Measurements from ENCODE around the gene FBXO8.
A peak's percentile ranks its signal among the peaks of the same experiment; 100 is the strongest.
"Not testable (repeated sequence)": the region's sequence is repeated elsewhere in the genome, so short reads cannot be mapped to it uniquely, and the experiment has no call there.

FBXO8 gene, protein sequence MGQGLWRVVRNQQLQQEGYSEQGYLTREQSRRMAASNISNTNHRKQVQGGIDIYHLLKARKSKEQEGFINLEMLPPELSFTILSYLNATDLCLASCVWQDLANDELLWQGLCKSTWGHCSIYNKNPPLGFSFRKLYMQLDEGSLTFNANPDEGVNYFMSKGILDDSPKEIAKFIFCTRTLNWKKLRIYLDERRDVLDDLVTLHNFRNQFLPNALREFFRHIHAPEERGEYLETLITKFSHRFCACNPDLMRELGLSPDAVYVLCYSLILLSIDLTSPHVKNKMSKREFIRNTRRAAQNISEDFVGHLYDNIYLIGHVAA

DNA sequence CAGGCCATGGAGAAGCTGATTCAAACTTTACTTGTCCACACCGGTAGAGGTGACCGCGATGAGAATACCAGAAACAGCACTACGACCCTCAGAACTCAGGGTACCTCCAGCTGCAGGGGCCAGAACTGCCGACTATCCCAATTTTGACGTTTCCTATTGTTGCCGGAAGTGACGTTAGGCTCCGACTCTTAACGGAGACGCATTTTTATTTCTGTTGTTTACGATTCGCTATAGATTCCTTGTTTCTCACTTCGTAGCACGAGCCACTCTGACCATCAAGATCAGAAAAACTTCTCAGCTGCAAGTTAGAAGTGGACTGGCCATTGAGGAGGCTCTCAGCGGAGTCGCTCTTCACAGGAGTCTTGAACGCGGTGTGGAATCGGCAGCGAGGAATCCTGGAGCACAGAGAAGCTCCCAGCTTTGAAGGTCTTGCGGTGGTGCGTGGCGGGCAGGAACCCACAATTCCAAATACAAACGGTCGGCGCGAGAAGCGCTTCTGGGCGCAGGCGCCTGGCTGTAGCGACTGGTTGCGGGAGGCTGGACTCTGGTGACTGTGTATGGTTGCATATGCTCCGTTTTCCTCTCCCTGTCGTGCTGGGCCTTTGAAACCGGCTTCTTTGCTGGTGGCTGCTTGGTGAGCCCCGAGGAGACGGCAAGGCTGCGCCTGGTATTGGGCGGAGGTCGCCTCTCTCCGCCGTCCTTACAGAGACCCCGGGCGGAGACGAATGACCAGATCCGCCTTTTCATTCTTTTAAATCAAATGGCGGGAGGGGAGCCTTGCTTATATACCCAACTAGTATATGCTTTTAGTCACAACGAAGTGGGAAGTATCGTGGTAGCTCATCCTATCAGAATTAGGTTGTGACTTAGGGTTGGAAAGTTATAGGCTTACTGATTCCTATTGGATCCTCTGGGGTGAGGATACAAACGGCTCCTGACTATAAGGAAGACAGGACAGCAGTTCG lies at the start of gene FBXO8, which contains the start of gene CEP44:
Gene FBXO8, minus strand, starts transcription at position 161 of the 965 bp plus-strand sequence. CDS start 20,575 bp downstream, outside the sequence.
Gene CEP44, plus strand, starts transcription at position 405 of the 965 bp plus-strand sequence. CDS start 15,211 bp downstream, outside the sequence.
- peak; percentile 35 to 55 for DNase-seq (ENCODE audit: low read depth in 2 of 2)

DNA sequence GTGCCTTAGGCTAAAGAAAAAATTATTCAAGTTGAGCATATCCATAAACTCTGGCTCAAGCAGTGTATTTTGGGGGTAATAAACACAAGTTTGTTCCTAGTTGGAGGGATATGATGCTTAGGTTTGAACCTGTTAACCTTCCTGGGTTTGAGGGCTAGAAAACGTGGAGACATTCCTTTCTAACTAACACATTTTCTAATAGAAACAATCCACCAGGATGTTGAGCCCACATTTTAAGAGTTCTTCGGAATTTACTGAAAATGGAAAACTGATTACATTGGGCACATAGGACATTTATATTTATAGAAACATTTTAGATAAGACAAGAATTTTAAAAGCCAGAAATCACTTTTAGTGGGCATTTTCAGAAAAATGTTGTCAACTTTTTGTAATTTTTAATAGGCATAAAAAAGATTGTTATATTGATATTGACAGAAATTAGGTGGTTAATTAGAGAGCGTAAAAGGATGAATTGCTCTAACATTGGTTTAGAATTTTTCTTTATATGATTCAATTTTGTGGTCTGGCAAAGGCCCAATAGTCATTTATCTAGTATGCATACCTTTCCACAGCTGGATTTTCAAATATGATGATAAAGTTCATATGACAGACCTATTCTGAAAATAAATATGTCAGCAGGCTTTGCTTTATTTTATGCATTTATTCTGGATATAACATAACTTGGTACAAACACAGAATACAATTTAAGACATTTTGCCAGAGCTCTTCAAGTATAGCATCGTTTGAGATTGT lies 49.5 kb upstream of the FBXO8 start:
- no peak for DNase-seq (ENCODE audit: low read depth in 2 of 2)

DNA sequence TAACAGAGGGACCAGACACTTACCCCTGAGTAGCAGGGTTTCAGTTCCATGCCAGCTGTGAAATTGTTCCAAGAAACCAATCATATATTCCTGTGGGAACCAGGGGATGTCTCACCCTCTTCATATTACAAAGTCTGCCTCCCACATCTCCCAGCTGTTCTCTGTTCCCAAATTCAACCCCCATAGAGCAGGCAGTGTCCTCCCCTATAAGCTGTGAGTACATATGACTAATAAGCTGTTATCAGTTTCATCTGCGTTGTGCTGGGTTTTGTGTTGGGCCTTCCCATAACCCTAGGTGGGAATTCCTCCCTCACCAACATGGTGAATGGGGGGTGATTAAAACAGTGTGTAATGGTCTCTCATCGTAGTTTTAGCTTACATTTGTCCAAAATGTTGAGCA lies 41.3 kb upstream of the FBXO8 start:
- DNase-seq (ENCODE audit: low read depth in 2 of 2), result no peak

DNA sequence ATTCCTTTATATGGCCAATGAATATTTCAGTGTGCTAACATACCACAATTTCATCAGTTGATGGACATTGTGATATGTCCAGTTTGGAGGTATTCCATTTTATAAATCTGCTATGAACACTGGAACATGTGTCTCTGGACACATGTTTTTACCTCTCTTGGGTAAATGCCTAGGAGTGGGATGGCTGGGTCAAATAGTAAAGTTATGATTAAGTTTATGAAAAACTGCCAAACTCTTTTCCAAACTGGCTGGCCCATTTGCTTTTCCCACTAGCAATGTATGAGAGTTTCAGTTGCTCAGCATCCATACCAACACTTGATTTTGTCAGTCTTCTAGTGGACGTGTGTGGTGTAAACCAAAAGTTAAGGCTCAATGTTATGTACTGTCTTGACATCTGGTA lies 40.8 kb upstream of the FBXO8 start:
- no peak for DNase-seq (ENCODE audit: low read depth in 2 of 2)

DNA sequence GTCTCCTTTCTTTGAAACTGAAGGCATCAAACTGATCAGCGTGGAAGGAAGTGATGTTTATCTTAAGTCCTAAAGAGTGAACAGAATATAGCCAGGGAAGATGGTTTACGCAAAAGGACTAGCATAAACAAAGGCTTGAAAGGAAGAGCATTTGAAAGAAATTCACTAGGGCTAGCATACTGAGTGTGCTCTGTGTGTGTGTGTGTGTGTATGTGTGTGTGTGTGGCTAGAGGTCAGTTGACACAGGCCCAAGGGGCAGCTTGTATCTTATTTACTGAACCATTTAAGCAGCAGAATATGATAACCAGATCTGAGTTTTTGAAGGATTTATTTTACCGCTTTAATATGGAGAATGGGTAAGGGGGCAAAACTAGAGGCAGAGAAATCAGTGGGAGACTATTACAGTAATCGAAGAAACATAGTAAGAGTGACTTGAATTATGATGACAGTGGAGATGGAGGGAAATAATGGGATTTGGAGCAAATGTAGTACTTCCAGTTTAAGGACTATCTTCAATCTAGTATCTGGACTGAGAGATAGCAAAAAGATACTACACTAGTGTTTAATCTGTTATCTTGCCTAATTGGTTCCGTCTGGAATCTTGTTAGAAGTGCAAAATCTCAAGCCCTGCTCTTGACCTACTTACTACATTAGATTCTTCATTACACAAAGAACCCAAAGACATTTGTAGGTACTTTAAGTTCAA lies 37.2 kb upstream of the FBXO8 start:
- no peak for DNase-seq (ENCODE audit: low read depth in 2 of 2)

DNA sequence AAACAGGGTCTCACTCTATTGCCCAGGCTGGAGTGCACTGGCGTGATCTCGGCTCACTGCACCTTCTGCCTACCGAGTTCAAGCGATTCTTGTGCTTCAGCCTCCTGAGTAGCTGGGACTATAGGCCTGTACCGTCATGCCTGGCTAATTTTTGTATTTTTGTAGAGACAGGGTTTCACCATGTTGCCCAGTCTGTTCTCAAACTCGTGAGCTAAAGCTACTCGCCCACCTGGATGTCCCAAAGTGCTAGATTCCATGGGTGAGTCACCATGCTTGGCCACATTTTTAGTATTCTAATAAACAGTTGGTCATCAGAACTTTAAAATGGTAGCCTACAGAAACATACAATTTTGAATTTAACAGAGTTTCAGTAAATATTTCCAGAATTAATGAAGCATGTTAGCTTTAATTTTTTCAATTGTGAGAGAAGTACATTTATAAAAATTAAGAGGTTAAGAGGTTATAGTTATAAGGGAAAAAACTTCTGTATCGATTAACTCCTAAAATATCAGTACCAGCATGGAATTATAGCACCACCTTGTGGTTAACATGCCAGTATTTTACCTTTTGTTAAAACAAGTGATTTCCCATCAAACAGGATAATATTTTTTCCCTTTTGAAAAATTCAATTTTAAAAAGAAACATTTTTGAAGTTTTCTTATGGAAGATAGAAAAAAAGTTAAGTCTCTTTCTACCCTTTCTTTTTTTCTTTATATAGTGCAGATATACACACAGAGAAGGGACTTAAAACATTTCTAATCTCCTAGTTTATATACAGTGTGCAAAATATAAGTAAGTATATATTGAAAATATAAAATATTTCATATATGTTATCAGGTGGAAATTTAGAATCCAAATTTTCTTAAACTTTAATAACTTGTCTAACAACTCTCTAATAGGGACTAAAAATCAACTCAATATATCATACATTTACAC lies 35.6 kb upstream of the FBXO8 start:
- DNase-seq (ENCODE audit: low read depth in 2 of 2), result no peak

DNA sequence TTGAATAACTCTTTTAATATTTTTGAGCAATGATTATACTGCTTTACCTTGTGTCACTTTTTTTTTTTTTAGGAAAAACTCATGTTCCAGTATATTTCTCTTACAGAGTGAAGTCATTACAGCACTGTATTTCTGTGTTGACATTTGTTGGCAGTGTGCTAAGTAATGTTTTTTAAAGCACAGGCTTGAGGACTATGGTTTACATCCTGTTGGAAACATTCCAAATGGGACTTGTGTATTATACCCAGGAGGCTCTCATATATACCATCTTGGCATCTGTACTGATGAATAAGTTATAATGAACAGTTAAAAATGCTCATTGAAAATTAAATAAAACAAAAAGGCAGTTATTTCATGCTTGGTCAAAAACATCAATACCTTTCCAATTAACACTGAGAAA lies 34.1 kb upstream of the FBXO8 start:
- DNase-seq (ENCODE audit: low read depth in 2 of 2), result no peak

DNA sequence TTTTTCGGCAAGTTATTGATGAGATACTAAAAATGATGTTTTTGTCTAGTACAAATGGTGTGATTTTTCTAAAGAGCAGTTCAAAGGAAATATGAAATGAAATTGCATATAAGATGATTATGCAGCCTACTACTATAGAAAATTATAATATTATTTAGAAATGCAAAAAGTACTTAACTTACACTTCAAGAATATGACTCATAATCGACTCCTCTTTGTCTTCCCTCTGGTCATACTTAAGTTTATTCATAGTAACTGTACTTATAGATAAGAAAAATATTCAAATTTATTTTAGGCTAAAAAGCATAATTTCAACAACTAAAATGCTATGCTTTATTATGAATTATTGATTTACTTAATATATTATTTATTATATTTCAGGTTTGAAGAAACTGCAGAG lies 33.5 kb upstream of the FBXO8 start:
- no peak for DNase-seq (ENCODE audit: low read depth in 2 of 2)

DNA sequence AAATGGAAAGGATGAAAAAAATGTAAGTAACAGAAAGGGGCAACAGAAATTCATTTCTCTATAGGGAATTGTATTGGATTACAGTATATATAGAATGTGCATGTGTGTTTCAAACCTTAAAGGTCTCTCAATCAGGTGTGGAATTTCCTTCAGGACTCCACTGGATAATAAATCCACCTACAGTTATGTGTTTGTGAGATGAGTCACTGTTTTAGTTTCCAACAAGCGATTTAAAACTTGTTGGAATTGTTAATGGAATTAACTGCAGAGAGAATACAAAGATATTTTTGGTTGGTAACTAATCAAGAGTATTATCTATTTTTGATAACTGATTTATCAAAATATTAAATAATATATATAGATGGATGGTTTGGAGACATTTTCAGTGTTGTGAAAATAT lies 33.1 kb upstream of the FBXO8 start:
- no peak for DNase-seq (ENCODE audit: low read depth in 2 of 2)

DNA sequence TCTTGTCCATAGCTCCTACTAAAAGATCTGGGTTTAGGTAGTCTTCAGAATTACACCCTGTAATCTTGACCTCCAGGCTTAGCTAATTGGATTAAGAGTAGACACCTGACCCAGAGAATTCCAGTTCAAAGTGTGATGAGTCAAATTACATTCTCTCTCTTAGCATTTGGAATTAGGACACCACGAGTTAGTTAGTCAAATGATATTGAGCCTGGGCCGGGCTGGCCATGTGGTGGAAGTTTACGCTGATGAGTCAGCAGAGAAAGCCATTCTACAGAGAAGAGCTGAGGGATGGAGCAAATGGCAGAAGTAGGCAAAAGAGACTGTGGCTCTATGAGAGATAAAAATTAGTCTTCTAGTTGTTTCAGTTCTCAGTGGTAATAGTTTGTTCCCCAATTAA lies 31.3 kb upstream of the FBXO8 start:
- no peak for DNase-seq (ENCODE audit: low read depth in 2 of 2)

DNA sequence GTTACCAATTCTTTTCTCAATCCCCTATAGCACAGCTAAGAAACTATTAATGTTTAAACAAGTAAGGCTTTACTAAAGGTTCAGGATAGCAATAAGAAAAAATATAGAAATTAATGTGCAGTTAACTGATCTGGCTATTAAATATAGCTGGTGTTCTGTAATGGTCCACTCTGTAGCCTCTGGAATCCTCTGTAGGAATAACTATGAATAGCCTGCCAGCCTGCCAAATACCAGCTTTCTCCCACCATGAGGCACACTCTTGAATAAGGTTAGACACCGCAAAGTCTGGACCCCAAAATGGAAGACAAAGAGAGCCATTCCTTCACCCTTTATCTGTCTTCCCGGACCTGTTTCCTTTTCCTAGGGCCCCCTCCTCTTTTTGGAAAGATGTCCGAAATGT lies 30.8 kb upstream of the FBXO8 start:
- no peak for DNase-seq (ENCODE audit: low read depth in 2 of 2)

DNA sequence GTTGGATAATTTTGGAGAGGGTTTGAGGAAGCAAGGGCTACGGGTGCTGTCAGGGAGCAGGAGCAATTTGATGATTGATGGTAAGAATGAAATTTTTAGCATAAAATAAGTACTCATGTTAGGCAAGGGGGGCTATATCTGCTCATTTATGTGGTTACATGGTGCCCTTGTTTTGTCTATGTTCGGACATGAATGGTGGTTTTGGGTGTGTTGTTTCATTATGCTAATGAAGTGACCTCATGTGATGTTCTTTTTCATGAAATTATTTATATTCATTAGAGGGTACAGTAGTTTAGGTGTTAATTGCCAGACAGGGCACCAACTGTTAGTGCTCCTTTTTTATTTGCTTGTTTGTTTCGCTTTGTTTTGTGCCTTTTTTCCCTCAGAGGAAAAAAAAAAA lies 29.5 kb upstream of the FBXO8 start:
- no peak for DNase-seq (ENCODE audit: low read depth in 2 of 2)

DNA sequence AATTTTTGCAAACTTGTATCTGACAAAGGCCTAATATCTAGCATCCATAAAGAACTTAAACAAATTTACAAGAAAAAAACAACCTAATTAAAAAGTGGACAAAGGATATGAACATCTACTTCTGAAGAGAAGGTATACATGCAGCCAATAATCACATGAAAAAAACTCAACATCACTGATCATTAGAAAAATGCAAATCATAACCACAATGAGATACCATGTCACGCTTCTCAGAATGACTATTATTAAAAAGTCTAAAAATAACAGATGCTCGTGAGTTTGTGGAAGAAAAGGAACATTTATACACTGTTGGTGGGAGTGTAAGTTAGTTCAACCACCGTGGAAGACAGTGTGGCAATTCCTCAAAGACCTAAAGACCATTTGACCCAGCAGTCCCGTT lies 24.2 kb upstream of the FBXO8 start:
- no peak for DNase-seq (ENCODE audit: low read depth in 2 of 2)

DNA sequence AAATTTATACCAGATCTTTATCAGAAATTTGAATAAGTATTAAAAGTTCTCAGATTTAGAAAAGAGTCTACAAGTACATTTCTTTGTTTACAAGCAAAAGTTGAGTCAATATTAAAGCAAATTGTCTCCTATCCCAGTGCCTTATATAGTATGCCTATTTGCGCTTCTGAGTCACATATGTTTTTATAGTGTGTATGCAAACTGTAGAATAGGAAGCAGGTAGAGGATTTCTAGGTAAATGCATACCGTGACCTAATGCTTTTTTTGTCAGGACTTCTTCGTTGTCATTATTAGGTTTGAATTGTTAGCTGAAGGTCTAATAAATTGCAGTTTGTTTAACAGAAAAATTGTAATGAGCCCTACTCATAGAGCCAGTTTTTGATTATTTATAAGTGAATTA lies 22.5 kb upstream of the FBXO8 start:
- no peak for DNase-seq (ENCODE audit: low read depth in 2 of 2)

DNA sequence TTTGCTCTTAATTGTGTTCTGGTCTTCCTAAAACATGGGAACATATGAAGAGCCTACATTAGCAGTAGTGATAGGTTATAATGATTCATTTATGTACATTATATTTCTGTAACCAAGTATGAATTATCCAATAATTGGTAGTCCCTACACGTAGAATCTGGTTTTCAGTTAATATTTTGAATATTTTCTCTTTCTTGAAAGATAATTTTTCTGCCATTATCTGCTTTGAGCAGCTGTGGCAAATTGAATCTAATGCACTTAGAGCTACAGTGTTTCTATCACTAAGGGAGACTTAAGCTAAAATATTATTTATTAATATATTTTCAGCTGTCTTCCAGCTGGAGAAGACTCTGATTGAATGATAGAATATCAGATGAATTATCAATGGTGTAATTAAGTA lies 21.2 kb upstream of the FBXO8 start:
- no peak for DNase-seq (ENCODE audit: low read depth in 2 of 2)

DNA sequence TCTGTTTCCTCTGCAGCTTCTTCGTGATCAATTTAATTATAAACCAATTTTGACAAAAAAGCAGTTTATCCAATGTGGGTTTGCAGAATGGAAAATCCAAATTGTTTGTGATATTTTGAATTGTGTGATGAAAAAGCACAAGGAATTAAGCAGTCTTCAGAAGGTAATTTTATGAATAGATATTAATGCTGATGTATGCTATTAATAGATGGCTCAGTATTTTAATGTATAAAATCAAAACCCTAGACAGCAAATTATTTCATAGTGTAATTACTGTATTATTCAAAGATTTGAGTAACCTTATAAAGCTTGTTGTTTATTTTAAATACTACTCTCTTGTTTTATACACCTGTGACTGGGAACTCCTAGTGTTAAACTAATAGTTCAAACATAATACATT lies 20.2 kb upstream of the FBXO8 start:
- no peak for DNase-seq (ENCODE audit: low read depth in 2 of 2)

DNA sequence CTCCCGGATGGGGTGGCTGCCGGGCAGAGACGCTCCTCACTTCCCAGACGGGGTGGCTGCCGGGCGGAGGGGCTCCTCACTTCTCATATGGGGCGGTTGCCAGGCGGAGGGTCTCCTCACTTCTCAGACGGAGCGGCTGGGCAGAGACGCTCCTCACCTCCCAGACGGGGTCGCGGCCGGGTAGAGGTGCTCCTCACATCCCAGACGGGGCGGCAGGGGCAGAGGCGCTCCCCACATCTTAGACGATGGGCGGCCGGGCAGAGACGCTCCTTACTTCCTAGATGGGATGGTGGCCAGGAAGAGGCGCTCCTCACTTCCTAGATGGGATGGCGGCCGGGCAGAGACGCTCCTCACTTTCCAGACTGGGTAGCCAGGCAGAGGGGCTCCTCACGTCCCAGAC lies 11.7 kb upstream of the FBXO8 start:
- not testable (repeated sequence) for DNase-seq (ENCODE audit: low read depth in 2 of 2)

DNA sequence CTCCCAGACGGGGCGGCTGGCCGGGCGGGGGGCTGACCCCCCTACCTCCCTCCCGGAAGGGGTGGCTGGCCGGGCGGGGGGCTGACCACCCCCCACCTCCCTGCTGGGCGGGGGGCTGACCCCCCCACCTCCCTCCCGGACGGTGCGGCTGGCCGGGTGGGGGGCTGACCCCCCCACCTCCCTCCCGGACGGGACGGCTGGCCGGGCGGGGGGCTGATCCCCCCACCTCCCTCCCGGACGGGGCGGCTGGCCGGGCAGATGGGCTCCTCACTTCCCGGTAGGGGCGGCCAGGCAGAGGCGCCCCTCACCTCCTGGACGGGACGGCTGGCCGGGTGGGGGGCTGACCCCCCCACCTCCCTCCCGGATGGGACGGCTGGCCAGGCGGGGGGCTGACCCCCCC lies 11.2 kb upstream of the FBXO8 start:
- DNase-seq (ENCODE audit: low read depth in 2 of 2), result not testable (repeated sequence)

DNA sequence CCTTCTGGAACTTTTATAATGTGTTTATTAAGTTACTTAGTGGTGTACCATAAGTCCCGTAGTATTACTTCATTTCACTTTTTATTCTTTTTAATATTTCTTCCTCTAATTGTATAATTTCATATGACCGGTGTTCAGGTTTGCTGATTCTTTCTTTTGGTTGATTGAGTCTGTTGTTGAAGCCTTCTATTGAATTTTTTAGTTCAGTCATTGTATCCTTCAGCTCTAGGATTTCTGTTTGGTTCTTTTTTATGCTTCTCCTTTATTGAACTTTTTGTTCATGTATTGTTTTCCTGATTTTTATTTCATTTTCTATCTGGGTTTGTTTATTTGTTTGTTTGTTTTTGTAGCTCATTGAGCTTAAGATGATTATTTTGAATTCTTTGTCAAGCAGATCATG lies 9.0 kb upstream of the FBXO8 start:
- DNase-seq (ENCODE audit: low read depth in 2 of 2), result no peak

DNA sequence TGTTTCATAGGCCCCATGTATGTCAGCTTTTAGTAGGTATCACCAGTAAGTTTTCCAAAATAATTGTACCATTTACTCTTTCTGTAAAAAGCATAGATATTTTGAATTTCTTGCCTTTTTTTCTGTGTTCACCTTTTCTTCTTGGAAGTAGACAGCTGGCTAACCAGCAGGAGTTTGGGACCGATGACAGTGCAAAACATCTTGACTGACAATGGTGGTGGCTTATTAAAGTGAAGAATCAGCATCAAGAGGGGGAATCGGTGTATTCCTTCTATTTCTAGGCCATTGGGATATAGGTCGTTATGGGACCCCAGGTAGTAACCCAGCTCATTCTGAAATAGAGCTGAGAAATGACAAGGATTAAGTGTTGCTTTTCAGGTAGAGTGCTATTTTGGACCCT lies 3.4 kb upstream of the FBXO8 start:
- no peak for DNase-seq (ENCODE audit: low read depth in 2 of 2)

All from stimulated activated CD8-positive, alpha-beta memory T cell treated with anti-CD3 and anti-CD28 coated beads, Interleukin-7, amount 100 ng/mL, for 4 hours (primary cell).